ENCODE measurements around the gene PDCD2.

DNA sequence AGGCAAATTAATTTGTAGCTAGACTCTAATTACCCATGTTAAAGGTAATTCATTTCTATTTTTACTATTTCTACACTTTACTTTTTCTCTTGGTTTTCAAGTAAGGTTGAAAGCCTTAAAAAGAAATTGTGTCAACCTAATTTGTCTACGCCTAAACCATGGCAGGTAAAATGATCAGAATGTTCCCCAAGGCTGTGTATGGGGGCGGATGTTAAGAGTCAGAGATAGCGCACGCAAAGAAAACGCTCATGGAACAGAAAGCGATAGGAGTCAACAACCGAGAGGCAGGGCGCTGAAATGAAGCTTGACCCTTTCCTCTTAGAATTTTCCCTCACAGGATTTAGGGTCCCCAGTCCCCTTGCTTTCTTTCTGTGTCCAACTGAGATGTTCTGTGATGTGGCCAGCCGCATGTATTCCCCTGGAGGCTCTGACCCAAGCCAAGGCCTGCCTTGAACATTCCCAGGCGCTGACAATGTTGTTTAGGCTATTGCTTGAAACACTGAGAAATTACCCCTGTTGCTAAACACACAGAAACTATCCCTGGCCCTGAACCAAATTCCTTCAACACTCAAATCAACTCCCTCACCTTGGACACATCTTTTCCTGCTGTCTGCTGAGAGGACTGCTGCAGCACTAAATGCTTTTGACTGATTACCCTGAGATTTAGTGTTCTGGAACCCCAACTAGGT is 42.3 kb downstream of the PDCD2 start:
- TF ChIP-seq ARNT (IDR thresholded peaks at IDR 0.05): no peak
- no peak for TF ChIP-seq CTBP1 (IDR thresholded peaks at IDR 0.05; ENCODE audit: borderline replicate concordance)
- TF ChIP-seq HDGF (IDR thresholded peaks at IDR 0.05; ENCODE audit: borderline replicate concordance): no peak
- no peak for TF ChIP-seq FOXM1 (IDR thresholded peaks at IDR 0.05; ENCODE audit: borderline replicate concordance)
- no peak for TF ChIP-seq SP1 (IDR thresholded peaks at IDR 0.05)
- no peak for TF ChIP-seq FOXA1 (IDR thresholded peaks at IDR 0.05)
- TF ChIP-seq SUZ12 (IDR thresholded peaks at IDR 0.05): no peak
- no peak for TF ChIP-seq TARDBP (IDR thresholded peaks at IDR 0.05)
- no peak for TF ChIP-seq FOXK2 (IDR thresholded peaks at IDR 0.05)
- TF ChIP-seq ELF4 (IDR thresholded peaks at IDR 0.05): no peak

All from HEK293T (cell line).